Measurements from ENCODE around the gene FEM1C. TPM values are rescaled to one million over a fixed set of nuclear protein-coding genes. Genes with fewer than 3 reads are reported as not detected.

FEM1C gene
- total and polyA plus RNA-seq, 2 experiments from 2014 or later: 4.7 to 21.6 TPM

- TF ChIP-seq, protein P1, sequence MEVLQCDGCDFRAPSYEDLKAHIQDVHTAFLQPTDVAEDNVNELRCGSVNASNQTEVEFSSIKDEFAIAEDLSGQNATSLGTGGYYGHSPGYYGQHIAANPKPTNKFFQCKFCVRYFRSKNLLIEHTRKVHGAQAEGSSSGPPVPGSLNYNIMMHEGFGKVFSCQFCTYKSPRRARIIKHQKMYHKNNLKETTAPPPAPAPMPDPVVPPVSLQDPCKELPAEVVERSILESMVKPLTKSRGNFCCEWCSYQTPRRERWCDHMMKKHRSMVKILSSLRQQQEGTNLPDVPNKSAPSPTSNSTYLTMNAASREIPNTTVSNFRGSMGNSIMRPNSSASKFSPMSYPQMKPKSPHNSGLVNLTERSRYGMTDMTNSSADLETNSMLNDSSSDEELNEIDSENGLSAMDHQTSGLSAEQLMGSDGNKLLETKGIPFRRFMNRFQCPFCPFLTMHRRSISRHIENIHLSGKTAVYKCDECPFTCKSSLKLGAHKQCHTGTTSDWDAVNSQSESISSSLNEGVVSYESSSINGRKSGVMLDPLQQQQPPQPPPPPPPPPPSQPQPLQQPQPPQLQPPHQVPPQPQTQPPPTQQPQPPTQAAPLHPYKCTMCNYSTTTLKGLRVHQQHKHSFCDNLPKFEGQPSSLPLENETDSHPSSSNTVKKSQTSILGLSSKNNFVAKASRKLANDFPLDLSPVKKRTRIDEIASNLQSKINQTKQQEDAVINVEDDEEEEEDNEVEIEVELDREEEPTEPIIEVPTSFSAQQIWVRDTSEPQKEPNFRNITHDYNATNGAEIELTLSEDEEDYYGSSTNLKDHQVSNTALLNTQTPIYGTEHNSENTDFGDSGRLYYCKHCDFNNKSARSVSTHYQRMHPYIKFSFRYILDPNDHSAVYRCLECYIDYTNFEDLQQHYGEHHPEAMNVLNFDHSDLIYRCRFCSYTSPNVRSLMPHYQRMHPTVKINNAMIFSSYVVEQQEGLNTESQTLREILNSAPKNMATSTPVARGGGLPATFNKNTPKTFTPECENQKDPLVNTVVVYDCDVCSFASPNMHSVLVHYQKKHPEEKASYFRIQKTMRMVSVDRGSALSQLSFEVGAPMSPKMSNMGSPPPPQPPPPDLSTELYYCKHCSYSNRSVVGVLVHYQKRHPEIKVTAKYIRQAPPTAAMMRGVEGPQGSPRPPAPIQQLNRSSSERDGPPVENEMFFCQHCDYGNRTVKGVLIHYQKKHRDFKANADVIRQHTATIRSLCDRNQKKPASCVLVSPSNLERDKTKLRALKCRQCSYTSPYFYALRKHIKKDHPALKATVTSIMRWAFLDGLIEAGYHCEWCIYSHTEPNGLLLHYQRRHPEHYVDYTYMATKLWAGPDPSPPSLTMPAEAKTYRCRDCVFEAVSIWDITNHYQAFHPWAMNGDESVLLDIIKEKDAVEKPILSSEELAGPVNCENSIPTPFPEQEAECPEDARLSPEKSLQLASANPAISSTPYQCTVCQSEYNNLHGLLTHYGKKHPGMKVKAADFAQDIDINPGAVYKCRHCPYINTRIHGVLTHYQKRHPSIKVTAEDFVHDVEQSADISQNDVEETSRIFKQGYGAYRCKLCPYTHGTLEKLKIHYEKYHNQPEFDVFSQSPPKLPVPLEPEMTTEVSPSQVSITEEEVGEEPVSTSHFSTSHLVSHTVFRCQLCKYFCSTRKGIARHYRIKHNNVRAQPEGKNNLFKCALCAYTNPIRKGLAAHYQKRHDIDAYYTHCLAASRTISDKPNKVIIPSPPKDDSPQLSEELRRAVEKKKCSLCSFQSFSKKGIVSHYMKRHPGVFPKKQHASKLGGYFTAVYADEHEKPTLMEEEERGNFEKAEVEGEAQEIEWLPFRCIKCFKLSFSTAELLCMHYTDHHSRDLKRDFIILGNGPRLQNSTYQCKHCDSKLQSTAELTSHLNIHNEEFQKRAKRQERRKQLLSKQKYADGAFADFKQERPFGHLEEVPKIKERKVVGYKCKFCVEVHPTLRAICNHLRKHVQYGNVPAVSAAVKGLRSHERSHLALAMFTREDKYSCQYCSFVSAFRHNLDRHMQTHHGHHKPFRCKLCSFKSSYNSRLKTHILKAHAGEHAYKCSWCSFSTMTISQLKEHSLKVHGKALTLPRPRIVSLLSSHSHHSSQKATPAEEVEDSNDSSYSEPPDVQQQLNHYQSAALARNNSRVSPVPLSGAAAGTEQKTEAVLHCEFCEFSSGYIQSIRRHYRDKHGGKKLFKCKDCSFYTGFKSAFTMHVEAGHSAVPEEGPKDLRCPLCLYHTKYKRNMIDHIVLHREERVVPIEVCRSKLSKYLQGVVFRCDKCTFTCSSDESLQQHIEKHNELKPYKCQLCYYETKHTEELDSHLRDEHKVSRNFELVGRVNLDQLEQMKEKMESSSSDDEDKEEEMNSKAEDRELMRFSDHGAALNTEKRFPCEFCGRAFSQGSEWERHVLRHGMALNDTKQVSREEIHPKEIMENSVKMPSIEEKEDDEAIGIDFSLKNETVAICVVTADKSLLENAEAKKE (CRISPR knock-in tag; IDR thresholded peaks at IDR 0.05): no peak
- TF ChIP-seq ZNF114 (CRISPR knock-in tag; IDR thresholded peaks at IDR 0.05) (no peak), EZH2 (IDR thresholded peaks at IDR 0.05; ENCODE audit: low read depth, unreplicated experiment) (no peak), POLR2AphosphoS5 (IDR thresholded peaks at IDR 0.05; ENCODE audit: low read depth) (no peak)
These were observed 40.7 kb upstream of the FEM1C start (continued) for GRCh38 chr5:115585265-115585664.

DNA sequence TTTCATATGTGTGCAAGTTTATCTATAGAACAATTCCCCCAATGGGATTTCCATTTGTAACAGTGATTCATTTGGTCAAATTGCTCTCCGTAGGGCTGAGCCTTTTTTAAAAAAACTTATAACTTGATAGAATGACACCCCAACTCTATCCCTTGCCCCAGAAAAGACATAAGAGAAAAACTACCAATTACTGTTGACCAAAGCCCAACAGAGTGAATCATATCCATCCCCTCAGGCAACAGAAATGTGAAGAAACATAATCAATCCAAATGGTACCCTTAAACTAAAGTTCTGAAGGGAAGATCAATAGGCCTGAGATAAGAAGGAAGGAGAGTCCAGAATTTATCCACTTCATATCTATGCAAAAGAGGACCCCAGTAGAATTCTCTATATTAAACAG, 39.9 kb upstream of the FEM1C start:
- TF ChIP-seq ZNF114 (CRISPR knock-in tag; IDR thresholded peaks at IDR 0.05): no peak
- TF ChIP-seq JUNB (IDR thresholded peaks at IDR 0.05; ENCODE audit: unreplicated experiment): no peak
- TF ChIP-seq EZH2 (IDR thresholded peaks at IDR 0.05; ENCODE audit: low read depth, unreplicated experiment): no peak
- TF ChIP-seq, protein P2, sequence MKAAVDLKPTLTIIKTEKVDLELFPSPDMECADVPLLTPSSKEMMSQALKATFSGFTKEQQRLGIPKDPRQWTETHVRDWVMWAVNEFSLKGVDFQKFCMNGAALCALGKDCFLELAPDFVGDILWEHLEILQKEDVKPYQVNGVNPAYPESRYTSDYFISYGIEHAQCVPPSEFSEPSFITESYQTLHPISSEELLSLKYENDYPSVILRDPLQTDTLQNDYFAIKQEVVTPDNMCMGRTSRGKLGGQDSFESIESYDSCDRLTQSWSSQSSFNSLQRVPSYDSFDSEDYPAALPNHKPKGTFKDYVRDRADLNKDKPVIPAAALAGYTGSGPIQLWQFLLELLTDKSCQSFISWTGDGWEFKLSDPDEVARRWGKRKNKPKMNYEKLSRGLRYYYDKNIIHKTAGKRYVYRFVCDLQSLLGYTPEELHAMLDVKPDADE (IDR thresholded peaks at IDR 0.05): no peak
- TF ChIP-seq CREB1 (CRISPR knock-in tag; IDR thresholded peaks at IDR 0.05; ENCODE audit: low read depth): no peak
- TF ChIP-seq EZH2phosphoT487 (IDR thresholded peaks at IDR 0.05; ENCODE audit: unreplicated experiment): no peak
- no peak overlapping the region for H3K27ac ChIP-seq (ENCODE audit: low read depth)
- DNase-seq (ENCODE audit: low spot score) (no peak), ATAC-seq (no peak)
- Mint-ChIP-seq H3K27me3 (ENCODE audit: insufficient read depth, low read depth, poor library complexity) (no peaks in the 10 kb centered on the region), H3K27ac (no peak overlapping the region), H3K36me3 (ENCODE audit: low read depth) (no peaks in the 10 kb centered on the region), H3K4me3 (no peak overlapping the region), H3K4me1 (peaks cover 5% of the 10 kb centered on the region; the same call in 1 of the 3 replicates), H3K9me3 (no peaks in the 10 kb centered on the region)
- H3K4me2 ChIP-seq: no peak overlapping the region
- H3K4me3 ChIP-seq: no peak overlapping the region
- no peak overlapping the region for H2AFZ ChIP-seq
- H3F3A ChIP-seq (replicated peaks; ENCODE audit: low read depth): no peaks in the 10 kb centered on the region
- H3K36me3 ChIP-seq (ENCODE audit: insufficient read depth): no peaks in the 10 kb centered on the region
- no peaks in the 10 kb centered on the region for H3K79me2 ChIP-seq (replicated peaks; ENCODE audit: insufficient read depth)
- H3K4me1 ChIP-seq (ENCODE audit: insufficient read depth): no peaks in the 10 kb centered on the region
- no peaks in the 10 kb centered on the region for H3K9me2 ChIP-seq (ENCODE audit: insufficient read depth)
- no peaks in the 10 kb centered on the region for H3K27me3 ChIP-seq (ENCODE audit: insufficient read depth)
- H4K20me1 ChIP-seq (replicated peaks; ENCODE audit: insufficient read depth): 0 out of 2 replicates have a peak, but pooled peaks cover 2% of the 10 kb centered on the region

All from GM23338 (cell line).